Fibroblast of skin of right quadriceps (primary cell): ENCODE measurements around the gene SWAP70.

Experiments used
- DNase-seq: peaks from one replicate; pipeline ENCODE4 v3.0.0-alpha.2; 2013

The SWAP70 gene

GRCh38 chr11:9651899-9652748 is 11.8 kb upstream of the SWAP70 start:
- DNase-seq = no peak

DNA sequence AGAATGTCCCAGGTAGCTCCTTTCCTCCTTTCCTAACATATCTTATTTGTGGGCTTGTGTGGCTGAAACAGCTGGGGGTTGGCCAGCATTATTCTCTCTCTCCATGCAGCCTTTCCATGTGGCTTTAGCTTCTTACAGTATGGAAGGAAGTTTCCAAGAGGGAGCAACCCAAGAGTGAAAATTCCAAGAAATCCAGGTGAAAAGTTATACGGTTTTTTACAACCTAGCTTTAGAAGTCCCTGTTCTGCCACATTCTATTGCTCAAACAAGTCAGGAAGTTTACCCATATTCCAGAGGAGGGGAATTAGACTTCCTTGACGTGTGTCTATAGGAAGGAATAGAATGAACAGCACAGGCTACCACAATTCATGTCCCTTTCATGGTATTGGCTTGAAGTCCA is 10.0 kb upstream of the SWAP70 start:
- no peak for DNase-seq

GRCh38 chr11:9656864-9657263 is 7.0 kb upstream of the SWAP70 start:
- no peak for DNase-seq

DNA sequence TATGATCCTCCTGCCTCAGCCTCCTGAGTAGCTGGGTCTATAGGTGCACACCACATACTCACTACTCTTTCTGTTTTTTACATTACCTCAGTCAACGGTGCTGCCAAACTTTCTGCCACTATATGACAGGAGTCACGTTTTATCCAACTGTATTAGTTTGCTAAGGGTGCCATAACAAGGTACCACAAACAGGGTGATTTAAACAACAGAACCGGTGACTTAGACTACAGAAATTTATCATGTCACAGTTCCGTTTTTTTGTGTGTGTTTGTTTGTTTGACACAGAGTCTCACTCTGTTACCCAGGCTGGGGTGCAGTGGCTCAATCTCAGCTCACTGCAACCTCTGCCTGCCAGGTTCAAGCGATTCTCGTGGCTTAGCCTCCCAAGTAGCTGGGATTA is 6.3 kb upstream of the SWAP70 start:
- no peak for DNase-seq

DNA sequence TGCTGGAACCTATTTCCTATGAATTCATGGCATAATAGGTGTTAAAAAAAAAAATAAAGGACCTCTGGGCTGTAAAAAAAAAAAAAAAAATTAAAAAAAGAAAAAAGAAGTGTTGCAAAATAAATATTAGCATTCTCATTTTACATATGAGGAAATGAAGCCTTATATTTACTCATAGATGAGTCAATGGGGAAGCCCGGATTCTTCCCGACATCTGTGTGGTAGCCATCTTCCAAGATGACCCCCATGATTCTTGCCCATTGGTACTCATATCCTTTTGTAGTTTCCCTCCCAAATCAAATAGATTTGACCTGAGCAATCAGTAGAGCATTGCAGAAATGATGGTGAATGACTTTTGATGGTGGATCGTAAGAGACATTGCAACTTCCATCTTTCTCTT is 3.0 kb upstream of the SWAP70 start:
- DNase-seq = peak; percentile 30

DNA sequence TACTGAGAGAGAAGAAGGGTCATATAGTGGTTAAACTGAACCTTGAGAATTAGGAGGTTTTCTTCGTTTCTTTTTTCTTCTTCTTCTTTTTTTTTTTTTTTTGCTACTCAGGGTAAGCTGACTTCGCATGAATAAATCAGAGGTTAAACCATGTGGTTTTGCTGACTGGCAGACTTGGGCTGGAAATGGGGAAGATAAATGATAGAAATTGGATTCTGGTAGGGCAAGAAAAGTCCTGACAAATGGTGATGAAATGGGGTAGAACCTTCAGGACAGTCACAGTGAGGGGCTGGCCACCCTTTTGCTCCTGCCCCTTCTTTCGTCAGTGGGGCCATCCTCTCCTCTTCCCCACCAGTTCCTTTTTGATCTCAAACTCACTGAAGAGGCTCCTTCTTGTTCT is 1.6 kb upstream of the SWAP70 start:
- DNase-seq = no peak

GRCh38 chr11:9664276-9665171 is 647 bp downstream of the SWAP70 start:
- peak; percentile 44 for DNase-seq

DNA sequence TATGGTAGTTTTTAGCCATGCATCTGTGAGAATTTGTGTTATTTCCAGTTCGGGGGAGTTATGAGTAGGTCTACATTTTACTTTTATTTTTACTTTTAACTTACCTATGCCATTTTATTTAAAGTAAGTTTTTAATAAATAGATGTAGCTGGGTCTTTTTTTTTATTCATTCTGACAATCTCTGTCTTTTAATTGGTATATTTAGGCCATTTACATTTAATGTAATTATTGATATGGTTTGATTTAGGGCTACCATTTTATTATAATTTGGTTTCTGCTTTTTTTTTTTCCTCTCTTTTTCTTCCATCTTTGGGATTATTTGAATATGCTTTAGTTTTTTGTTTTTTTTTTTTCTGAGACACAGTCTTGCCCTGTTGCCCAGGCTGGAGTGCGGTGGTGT is 1.9 kb downstream of the SWAP70 start:
- no peak for DNase-seq

DNA sequence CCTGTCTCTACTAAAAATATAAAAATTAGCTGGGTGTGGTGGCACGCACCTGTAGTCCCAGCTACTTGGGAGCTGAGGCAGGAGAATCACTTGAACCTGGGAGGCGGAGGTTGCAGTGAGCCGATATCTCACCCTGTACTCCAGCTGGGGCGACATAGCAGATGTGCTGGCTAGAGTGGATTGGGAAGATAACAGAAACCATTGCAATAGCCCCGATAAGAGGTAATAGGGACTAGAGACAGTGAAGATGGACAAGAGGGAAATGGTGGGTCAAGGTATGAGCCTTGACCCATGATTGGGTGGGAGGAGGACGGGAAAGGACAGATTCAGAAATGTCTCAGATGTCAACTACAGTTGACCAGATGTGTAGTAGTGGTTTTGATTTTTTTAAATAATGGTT is 6.1 kb downstream of the SWAP70 start:
- no peak for DNase-seq

- no peak for DNase-seq
These were observed 8.5 kb downstream of the SWAP70 start for GRCh38 chr11:9672288-9672916.

- no peak for DNase-seq
These were observed 9.0 kb downstream of the SWAP70 start for GRCh38 chr11:9672918-9673317.

GRCh38 chr11:9675691-9676090 is 11.8 kb downstream of the SWAP70 start:
- no peak for DNase-seq

- no peak for DNase-seq
These were observed 14.1 kb downstream of the SWAP70 start for GRCh38 chr11:9677951-9678350.

- DNase-seq = no peak
These were observed 14.7 kb downstream of the SWAP70 start for GRCh38 chr11:9678576-9678975.

GRCh38 chr11:9680028-9680427 is 16.2 kb downstream of the SWAP70 start:
- no peak for DNase-seq

GRCh38 chr11:9681583-9682372 is 17.9 kb downstream of the SWAP70 start:
- DNase-seq = no peak

GRCh38 chr11:9687711-9688477 is 24.0 kb downstream of the SWAP70 start:
- peak; percentile 54 for DNase-seq

GRCh38 chr11:9688716-9689511 is 25.0 kb downstream of the SWAP70 start:
- peak; percentile 88 for DNase-seq

DNA sequence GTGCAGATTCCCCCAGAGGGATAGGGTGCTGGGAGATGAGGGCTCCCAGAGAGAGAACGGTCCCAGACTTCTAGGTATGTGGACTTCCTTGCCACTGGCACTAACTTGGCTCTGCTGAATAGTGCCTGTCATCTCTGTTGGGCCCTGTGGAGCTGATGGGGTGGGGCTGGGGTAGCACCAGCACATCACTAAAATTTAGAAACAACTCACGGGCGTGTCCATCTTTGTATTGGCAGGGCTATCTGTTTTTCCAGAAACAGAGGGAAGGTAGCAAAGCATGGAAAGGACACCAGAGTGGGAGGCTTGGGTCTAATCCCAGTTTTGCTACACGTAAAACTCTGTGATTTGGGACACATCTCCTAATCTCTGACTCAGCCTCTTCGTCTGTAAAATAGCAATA is 25.8 kb downstream of the SWAP70 start:
- DNase-seq = no peak

- DNase-seq = peak; percentile 45
These were observed 28.0 kb downstream of the SWAP70 start for GRCh38 chr11:9691865-9692264.

DNA sequence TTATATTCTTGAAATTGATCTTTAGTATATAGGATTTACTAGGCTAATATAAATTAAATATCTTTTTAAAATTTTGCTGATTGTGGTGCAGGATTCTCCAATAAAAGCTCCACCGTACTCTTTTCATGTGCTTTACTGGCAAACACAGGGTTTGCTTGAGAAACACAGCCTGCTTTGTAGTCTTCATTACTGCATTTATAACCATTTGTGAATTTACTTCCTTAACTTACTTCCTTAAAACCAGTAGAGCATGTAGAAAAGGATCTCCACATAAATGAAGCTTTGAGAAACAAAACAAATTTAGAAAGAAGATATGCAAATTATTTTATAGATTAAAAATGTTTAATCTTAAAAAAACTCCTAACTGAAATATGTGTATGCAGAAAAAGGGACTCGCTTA is 28.8 kb downstream of the SWAP70 start:
- DNase-seq = no peak
